GM12878 (cell line): Measurements from ENCODE around the gene CATSPER4. TPM values are rescaled to one million over a fixed set of nuclear protein-coding genes. Genes with fewer than 3 reads are reported as not detected.

ENCODE experiments used
- ATAC-seq: fragments of 200-7000 bp; cut with Tn5 transposase; 3 replicates; pipeline ENCODE4 v1.9.1; 2020; ENCODE audit warnings: mild to moderate bottlenecking, moderate library complexity
- BruUV-seq: library from RNA; stranded (reverse); fragments of 400-500 nt; replicated peaks from 2 replicates; lab custom pipeline; 2021; lab: Mats Ljungman, UMichigan
- CTCF ChIA-PET: fragments of 300-600 bp; sonication (Branson Sonifier 250); formaldehyde crosslinking; extraction: SDS; loops from one replicate; lab custom pipeline; 2021; ENCODE audit warnings: inconsistent platforms; lab: Yijun Ruan, JAX
- POLR2A ChIA-PET: fragments of 350-600 bp; formaldehyde crosslinking; extraction: SDS; loops from one replicate; lab custom pipeline; 2021; ENCODE audit warnings: inconsistent platforms; lab: Charles Lee
- RAD21 ChIA-PET: fragments of 300-600 bp; sonication (Branson Sonifier 250); formaldehyde crosslinking; loops from one replicate; lab custom pipeline; 2023; ENCODE audit warnings: antibody characterized with exemption; ENCODE audit not compliant: unreplicated experiment; lab: Charles Lee
- SMC1A ChIA-PET: fragments of 300-600 bp; sonication (Branson Sonifier 250); formaldehyde crosslinking; loops from one replicate; lab custom pipeline; 2023; ENCODE audit not compliant: unreplicated experiment, uncharacterized antibody; lab: Charles Lee
- DNase-seq: peaks from one replicate; pipeline ENCODE4 v3.0.0-alpha.2; 2011; ENCODE audit warnings: low read depth, low spot score
- FAIRE-seq: peaks from 3 replicates; lab custom pipeline; 2011; peaks lifted over from hg19 to GRCh38; lab: Jason Lieb, UNC
- H2AFZ ChIP-seq: 2 replicates; pipeline ENCODE4 v1.6.0; 2011; ENCODE audit warnings: low read depth, low read length, control low read depth; ENCODE audit not compliant: control insufficient read depth
- H3K27ac ChIP-seq: 2 replicates; pipeline ENCODE4 v1.5.1; 2011; ENCODE audit warnings: control low read depth; ENCODE audit not compliant: control insufficient read depth, insufficient read depth
- H3K27me3 ChIP-seq, 2 experiments: replicated peaks in 1 of 2; 2 replicates each; pipeline versions ENCODE4 v1.6.0 to v1.6.1; 2011; ENCODE audit warnings: low read length in 1 of 2; ENCODE audit not compliant: control insufficient read depth in 2 of 2, insufficient read depth in 2 of 2
- H3K36me3 ChIP-seq, 2 experiments: 2 replicates each; pipeline ENCODE4 v1.5.1; 2011; ENCODE audit warnings: low read length in 1 of 2; ENCODE audit not compliant: control insufficient read depth in 2 of 2, insufficient read depth in 2 of 2
- H3K4me1 ChIP-seq: 2 replicates; pipeline ENCODE4 v1.6.1; 2011; ENCODE audit warnings: mild to moderate bottlenecking, low read length, moderate library complexity, mixed read lengths; ENCODE audit not compliant: control insufficient read depth, insufficient read depth
- H3K4me2 ChIP-seq: 2 replicates; pipeline ENCODE4 v1.6.0; 2011; ENCODE audit warnings: control low read depth; ENCODE audit not compliant: control insufficient read depth, insufficient read depth
- H3K4me3 ChIP-seq: fragments of 200-600 bp; sonication (generic); 2 replicates; pipeline ENCODE4 v1.5.1; 2016
- H3K79me2 ChIP-seq: 2 replicates; pipeline ENCODE4 v1.6.0; 2011; ENCODE audit warnings: low read length; ENCODE audit not compliant: control insufficient read depth, insufficient read depth
- H3K9ac ChIP-seq: 2 replicates; pipeline ENCODE4 v1.8.0; 2011; ENCODE audit warnings: low read length, control low read depth, mixed read lengths; ENCODE audit not compliant: control insufficient read depth, insufficient read depth
- H3K9me3 ChIP-seq: replicated peaks from 3 replicates; pipeline ENCODE4 v1.5.1; 2011; ENCODE audit warnings: mild to moderate bottlenecking, low read length; ENCODE audit not compliant: control insufficient read depth, insufficient read depth
- H4K20me1 ChIP-seq: 2 replicates; pipeline ENCODE4 v1.6.0; 2011; ENCODE audit not compliant: control insufficient read depth, insufficient read depth
- ATF3 ChIP-seq: IDR thresholded peaks from 2 replicates; pipeline ENCODE4 v1.6.1; 2011; ENCODE audit warnings: low read depth, mild to moderate bottlenecking, low read length, moderate library complexity, borderline replicate concordance; ENCODE audit errors: extremely low read depth
- CBX5 ChIP-seq: sonication (generic); IDR thresholded peaks from 2 replicates; pipeline ENCODE4 v1.6.1; 2016; ENCODE audit warnings: low read depth, moderate library complexity, mild to moderate bottlenecking, inconsistent platforms
- ELK1 ChIP-seq: IDR thresholded peaks from 2 replicates; pipeline ENCODE4 v1.6.1; 2012; ENCODE audit warnings: low read depth, low read length, improper control_type of control experiment
- HDGF ChIP-seq: fragments of 450-650 bp; IDR thresholded peaks from 2 replicates; pipeline ENCODE4 v1.6.1; 2016; ENCODE audit warnings: antibody characterized with exemption
- MAX ChIP-seq: IDR thresholded peaks from 2 replicates; pipeline ENCODE4 v1.6.1; 2012; ENCODE audit warnings: low read depth, low read length, improper control_type of control experiment
- MYC ChIP-seq: IDR thresholded peaks from 2 replicates; pipeline ENCODE4 v1.6.1; 2011; ENCODE audit warnings: mild to moderate bottlenecking, low read length, moderate library complexity, inconsistent platforms; ENCODE audit not compliant: insufficient read depth, insufficient replicate concordance, insufficient read length, severe bottlenecking
- NFYB ChIP-seq: IDR thresholded peaks from 2 replicates; pipeline ENCODE4 v1.6.1; 2011; ENCODE audit warnings: low read depth, mild to moderate bottlenecking, low read length, improper control_type of control experiment, moderate library complexity; ENCODE audit not compliant: insufficient read depth
- NR2F1 ChIP-seq: fragments of 450-650 bp; conservative IDR thresholded peaks from 2 replicates; pipeline ENCODE4 v1.6.1; 2017; ENCODE audit warnings: mild to moderate bottlenecking
- RAD21 ChIP-seq: IDR thresholded peaks from 2 replicates; pipeline ENCODE4 v1.6.1; 2011; ENCODE audit warnings: mild to moderate bottlenecking, low read depth, low read length, moderate library complexity; ENCODE audit not compliant: insufficient read depth
- WGBS: methylation state at CpG from one replicate; pipeline ENCODE4 v1.1.6; 2016; ENCODE audit warnings: low lambda C conversion rate; ENCODE audit not compliant: insufficient replicate concordance, insufficient coverage; ENCODE audit errors: missing lambda C conversion rate; 5-methylcytosine and 5-hydroxymethylcytosine counted together
- in situ Hi-C: fragments of 300-500 bp; cut with MboI; formaldehyde crosslinking; loops from 9 replicates; pipeline ENCODE4 v1.14.3; 2018; ENCODE audit warnings: mixed read lengths
- intact Hi-C: fragments of 100-400 bp; cut with micrococcal nuclease; formaldehyde crosslinking; loops from one replicate; pipeline ENCODE4 v1.14.2; 2022; ENCODE audit not compliant: unreplicated experiment
- polyA plus RNA-seq, 11 experiments: library from polyadenylated mRNA; depleted of rRNA in 4 of 11; unstranded in 6 of 11; stranded (reverse) in 5 of 11; fragments of >200 nt; fragmentation: Nextera tagmentation in 4 of 11; fragmentation: Illumina TruSeq in 1 of 11; extraction: Ambion mirVana in 4 of 11; extraction: Trizol in 1 of 11; gene quantifications; 1 replicate in 1 of 11; 2 replicates in 10 of 11; pipeline versions ENCODE4 v1.2.1 to v1.2.3, GENCODE V29; 2011 to 2016; ENCODE audit warnings: inconsistent platforms in 2 of 11, missing spikeins in 2 of 11, low read depth in 1 of 11
- total RNA-seq, 4 experiments: library from RNA; depleted of rRNA in 3 of 4; stranded (reverse); fragments of >200 nt in 3 of 4; fragmentation: Illumina TruSeq in 1 of 4; extraction: Trizol in 1 of 4; gene quantifications; 2 replicates each; pipeline versions ENCODE4 v1.2.1 to v1.2.3, GENCODE V29; 2013 to 2021

CATSPER4 gene
- total and polyA plus RNA-seq, 10 of the 15 experiments (the other 5 are each of a cell fraction or from before 2014, with no cell fraction given) = 0.13 TPM; not detected in 9

GRCh38 chr1:26203642-26204318, 13.4 kb downstream of the CATSPER4 start:
- RAD21 ChIA-PET = no interaction called here
- no peak for DNase-seq
- intact Hi-C loops (no loop called here), in situ Hi-C loops (no loop called here)
- Histone ChIP-seq H3K4me1 (no peaks in the 10 kb centered on the region), H3K36me3 (no peaks in the 10 kb centered on the region), H3K27ac (no peak overlapping the region), H3K79me2 (no peaks in the 10 kb centered on the region), H3K9me3 (no peaks in the 10 kb centered on the region), H3K9ac (no peak overlapping the region)
- WGBS = 27% methylated on average over 9 of the region's 9 CpGs
- POLR2A ChIA-PET = no interaction called here
- SMC1A ChIA-PET = interaction anchor here (0.8 kb wide), 1 partner anchor 9 kb away, joined by 3 read pairs; no protein-coding TSS in a partner anchor
- CTCF ChIA-PET = no interaction called here
- TF ChIP-seq RAD21 (peak; percentile 26), MYC (no peak)
- TF ChIP-seq, all 136 proteins: peak for 1
- FAIRE-seq (no peak), ATAC-seq (no peak)
- Histone ChIP-seq H2AFZ (no peak overlapping the region), H3K4me3 (no peak overlapping the region), H3K4me2 (no peak overlapping the region), H3K27me3 (peaks cover 0 to 3% of the 10 kb centered on the region in 2 experiments; a peak in 2 of 4 replicates), H4K20me1 (no peaks in the 10 kb centered on the region)
- no TSS peak for BruUV-seq

GRCh38 chr1:26210147-26210870, 19.9 kb downstream of the CATSPER4 start:
- Histone ChIP-seq H3K79me2 (no peaks in the 10 kb centered on the region), H2AFZ (no peak overlapping the region), H3K4me2 (no peak overlapping the region), H4K20me1 (no peaks in the 10 kb centered on the region), H3K4me3 (no peak overlapping the region), H3K27ac (no peak overlapping the region), H3K27me3 (no peaks in the 10 kb centered on the region), H3K9me3 (no peaks in the 10 kb centered on the region), H3K36me3 (no peaks in the 10 kb centered on the region), H3K9ac (no peak overlapping the region), H3K4me1 (no peaks in the 10 kb centered on the region)
- in situ Hi-C loops = no loop called here
- POLR2A ChIA-PET = no interaction called here
- intact Hi-C loops = no loop called here
- SMC1A ChIA-PET = no interaction called here
- RAD21 ChIA-PET = no interaction called here
- 28% methylated on average over 5 of the region's 5 CpGs for WGBS
- CTCF ChIA-PET = interaction anchor here (1.8 kb wide), 1 partner anchor 24 kb away, joined by 6 read pairs; the partner anchor contains the start of gene CEP85
- FAIRE-seq (no peak), ATAC-seq (no peak), DNase-seq (no peak)
- no TSS peak for BruUV-seq
- TF ChIP-seq NFYB (no peak), ELK1 (no peak), CBX5 (no peak), MAX (no peak), NR2F1 (no peak), ATF3 (no peak), HDGF (no peak)
